Stimulated activated CD4-positive, alpha-beta T cell treated with anti-CD3 and anti-CD28 coated beads, Interleukin-12 subunit alpha, Interleukin-12 subunit beta, amount 100 ng/mL, for 24 hours (primary cell): Measurements from ENCODE around the gene RAF1.
"Not testable (repeated sequence)": the region's sequence is repeated elsewhere in the genome, so short reads cannot be mapped to it uniquely, and the experiment has no call there.

Experiments used
- DNase-seq, 2 experiments: peaks; one replicate each; pipeline ENCODE4 v3.0.0-alpha.2; 2020; ENCODE audit warnings: low read depth in 2 of 2

The RAF1 gene

DNA sequence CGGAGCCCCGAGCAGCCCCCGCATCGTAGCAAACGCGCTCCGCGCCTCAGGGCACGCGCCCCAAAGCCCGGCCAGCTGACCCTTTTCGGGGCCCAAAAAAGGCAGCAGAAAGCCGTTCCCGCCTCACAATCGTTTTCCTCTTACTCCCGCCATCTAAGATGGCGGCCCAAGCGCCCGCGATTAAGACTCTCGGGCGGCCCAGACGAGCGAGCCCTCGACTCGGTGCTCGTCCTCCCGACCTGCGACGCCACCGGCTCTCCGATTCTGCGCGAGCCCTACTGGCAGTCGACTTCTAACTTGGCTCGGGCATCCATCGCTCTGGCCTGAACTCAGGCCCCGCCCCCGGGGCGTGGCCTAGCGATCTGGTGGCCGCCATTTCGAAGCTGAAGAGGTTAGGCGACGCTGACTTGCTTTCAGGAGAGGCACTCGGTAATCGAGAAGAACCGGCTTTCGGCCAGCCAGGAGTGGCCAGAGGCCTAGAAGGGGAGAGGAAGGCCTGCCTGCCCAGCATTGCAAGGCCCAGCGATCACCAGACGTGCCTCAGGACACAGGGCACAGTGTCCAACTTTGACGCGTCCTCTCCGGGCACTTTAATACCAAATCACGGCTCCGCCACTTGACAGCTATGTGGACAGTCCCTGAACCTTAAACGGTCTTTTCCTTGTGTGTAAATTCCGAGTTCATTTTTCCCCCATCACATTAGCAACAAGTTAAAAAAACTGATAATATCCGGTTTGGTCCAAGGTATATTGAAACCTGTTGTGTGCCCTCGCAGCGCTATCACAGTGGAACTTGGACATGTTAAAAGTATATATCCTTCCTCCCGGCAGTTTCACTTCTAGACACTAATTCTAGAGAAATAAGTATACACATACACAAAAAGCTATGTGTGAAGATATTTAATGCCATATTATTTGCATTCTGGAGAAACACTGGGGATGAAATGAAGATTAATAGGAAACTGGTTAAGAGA, at the start of gene RAF1:
TSS of gene RAF1 (minus strand) at position 182 of the 973 bp plus-strand sequence. CDS start 45,396 bp downstream, outside the sequence.
- peak; percentile 95 for DNase-seq

DNA sequence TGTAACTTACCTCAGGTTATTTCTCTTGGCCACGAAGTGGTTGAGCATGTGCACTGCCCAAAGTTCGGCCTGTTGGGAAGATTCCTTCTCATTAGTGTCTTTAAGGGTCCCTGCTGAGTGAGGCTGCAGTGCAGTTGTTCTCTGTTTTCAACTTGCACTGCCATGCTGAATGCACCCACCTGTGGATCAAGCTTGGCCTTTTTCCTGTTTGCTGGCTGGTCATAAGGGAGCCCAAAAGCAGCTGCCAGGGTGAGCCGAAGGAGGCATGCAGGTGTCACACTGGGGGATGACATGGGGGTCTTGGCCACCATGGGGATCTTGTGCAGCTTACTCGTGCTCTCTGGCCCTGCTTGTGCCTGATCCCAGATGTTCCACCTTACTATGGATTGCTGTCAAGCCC, 46.1 kb upstream of the RAF1 start:
- DNase-seq, result no peak

DNA sequence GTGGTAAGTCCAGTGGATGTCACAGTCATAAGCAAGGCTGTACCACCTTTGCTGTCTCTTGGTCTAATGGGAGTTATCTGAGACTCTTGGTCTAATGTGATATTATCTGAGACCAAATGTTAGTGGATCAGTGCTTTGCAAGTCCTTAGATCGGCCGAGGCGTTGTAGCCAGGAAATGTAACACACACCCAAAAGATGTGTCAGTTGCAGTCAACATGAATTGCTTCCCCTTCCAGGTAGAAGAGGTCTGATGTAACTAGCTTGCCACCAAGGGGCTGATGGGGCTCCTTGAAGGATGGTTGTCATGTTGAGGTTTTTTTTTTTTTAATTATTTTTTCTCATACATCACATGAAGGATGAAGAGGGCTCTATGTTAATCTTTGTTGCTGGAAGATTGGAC, 45.4 kb upstream of the RAF1 start:
- no peak for DNase-seq

DNA sequence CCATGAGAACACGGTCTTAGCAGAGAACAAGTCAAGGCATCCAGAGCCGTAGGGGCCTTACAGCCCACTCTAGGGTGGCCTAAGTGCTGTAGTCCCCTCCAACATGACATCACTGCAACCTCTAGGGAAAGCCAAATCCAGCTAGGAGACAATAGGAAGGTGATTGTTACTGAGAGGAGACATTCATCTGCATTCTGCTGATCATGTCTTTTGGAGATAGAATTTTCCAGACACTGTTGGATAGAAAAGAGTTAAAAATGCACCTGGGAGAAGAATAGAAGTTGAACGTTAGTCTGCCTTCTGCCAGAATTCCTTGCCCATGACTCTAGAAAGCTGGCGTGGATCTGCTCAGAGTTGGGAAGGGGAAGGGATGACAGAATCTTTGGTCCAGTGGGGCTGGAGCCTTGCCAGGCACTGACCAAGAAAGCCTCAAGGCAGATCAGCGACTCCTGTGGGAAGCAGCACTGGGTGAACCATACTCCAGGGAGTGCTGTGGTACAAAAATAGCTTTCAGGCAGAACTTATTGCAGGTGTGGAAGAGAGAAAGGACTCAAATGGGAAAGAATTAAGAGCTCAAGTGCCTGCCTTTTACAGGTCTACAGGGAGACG, 44.8 kb upstream of the RAF1 start:
- DNase-seq, result no peak

DNA sequence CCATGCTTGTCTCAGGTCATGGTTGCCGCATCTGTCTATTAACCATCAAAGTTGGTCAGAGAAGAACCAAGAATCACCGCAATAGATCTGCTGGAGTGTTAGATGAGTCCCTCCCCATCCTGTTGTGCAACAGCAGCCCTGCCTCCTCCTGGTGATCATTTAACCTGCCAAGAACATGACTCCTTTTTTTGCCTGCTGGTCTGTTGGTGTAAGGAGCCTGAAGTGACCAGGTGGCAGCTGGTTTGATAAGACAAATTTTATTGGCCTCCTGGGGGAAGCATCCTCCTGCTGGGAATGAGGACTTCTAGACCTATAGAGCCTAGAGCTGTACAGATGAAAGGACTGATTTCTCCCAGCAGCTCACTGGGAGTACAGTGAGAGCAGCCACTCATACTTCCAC, 43.5 kb upstream of the RAF1 start:
- DNase-seq, result no peak

DNA sequence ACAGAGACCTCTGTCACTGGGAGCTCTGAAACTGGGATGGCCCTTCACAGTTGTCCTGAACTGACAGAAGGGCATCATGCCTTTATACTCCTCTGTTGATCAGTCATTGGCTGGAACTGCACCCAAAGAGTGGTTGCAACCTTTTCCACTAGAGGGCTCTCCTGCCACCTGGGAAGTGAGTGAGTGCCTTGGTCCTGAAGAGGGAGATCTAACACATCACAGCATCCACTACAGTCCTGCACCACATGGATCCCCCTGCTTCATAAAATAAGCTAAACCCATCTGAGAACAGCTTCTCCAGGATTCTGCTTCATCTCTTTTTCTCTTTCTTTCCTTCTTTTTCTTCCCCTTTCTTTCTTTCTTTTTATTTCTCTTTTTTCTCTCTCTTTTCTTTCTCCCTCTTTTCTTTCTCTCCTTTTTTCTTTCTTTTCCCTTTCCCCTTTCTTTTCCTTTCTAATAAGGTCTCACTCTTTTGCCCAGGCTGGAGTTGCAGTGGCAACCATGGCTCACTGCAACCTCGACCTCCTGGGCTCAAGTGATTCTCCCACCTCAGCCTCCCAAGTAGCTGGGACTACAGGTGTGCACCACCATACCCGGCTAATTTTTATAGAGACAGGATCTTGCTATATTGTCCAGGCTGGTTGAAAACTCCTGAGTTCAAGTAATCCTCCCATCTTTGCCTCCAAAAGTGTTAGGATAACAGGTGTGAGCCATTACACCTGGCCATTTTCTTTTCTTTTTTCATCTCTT, 42.8 kb upstream of the RAF1 start:
- DNase-seq, result peak; percentile 17 to 51

DNA sequence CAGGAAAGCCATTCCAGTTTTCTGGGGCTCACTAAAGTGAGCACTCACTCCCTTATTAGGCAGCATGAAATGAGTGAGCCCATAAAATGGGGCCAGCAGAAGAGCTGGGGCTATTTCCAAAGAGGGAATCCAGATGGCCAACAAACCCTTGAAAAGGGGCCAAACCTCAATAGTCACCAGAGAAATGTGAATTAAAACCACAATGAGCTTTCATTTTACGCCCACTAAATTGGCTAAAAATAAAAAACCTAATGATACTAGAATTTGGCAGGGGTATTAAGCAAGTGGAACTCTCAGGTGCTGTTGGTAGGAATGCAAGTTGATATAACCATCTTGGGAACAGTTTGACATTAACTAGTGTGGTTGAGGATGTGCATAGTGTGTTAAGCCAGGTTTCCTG, 42.1 kb upstream of the RAF1 start:
- DNase-seq, result no peak

DNA sequence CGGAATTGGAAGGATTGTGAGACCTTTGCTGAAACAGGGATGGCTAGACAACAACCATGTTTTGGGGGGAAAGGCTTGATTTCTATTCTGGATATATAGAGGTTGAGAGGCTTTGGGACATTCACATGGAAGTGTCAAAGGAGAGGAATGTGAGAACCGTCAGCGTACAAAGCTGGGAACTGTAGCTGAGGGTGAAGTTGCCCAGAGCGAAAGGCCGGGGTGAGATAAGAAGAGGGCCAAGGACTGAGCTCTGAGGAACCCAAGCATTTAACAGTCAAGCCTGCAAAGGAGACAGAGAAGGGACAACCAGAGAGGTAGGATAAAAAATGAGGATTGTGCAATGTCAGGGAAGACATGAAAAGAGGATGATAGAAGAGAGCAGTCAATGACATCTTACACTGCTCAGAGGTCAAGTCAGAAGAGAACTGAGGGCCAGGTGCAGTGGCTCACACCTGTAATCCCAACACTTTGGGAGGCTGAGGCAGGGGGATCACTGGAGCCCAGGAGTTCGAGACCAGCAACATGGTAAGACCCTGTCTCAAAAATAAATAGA, 41.5 kb upstream of the RAF1 start:
- no peak for DNase-seq

DNA sequence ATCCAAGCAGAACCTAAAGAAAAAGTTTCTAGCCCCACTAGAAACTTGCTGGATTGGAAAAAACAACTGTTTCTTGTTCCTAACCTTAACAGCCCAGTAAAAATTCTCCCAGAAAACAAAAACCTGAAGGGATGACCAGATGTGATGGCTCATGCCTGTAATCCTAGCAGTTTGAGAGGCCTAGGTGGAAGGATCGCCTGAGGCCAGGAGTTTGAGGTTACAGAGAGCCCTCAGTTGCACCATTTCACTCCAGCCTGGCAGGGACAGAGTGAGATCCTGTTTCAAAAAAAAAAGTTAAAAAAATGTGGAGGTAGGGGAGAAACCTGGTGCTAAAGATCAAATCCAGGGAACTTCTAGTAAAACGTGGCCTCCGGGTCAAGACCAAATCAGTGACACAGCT, 38.6 kb upstream of the RAF1 start:
- DNase-seq, result no peak

DNA sequence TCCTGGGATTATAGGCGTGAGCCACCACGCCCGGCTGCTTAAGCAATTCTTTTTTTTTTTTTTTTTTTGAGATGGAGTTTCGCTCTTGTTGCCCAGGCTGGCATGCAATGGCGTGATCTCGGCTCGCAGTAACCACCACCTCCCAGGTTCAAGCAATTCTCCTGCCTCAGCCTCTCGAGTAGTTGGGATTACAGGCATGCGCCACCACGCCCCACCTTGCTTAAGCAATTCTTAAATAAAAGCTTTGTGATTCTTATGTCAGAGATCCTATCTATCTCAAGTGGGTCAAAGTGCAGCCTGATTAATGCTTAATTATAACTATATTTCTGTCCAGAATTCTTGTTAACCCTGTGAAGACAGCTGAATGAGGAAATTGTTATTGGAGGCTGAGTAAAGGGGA, 37.7 kb upstream of the RAF1 start:
- not testable (repeated sequence) for DNase-seq

DNA sequence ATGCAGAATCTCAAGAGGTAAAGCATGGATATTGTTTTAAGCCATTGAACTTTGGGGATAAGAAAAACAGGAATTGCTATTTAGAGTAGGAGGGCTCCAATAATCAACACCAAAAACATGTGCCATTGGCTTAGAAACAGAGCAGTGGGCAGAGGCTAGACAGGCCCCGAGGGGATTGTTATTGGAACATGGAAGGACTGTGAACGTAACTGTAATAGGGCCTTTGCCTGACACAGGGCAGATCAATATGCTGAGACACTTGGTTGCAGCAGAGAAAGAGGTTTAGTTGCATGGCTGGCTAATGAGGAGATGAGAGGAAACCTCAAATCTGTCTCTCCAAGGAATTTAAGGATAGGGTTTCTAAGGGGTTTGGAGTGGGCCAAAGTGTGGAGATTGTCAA, 36.9 kb upstream of the RAF1 start:
- no peak for DNase-seq

DNA sequence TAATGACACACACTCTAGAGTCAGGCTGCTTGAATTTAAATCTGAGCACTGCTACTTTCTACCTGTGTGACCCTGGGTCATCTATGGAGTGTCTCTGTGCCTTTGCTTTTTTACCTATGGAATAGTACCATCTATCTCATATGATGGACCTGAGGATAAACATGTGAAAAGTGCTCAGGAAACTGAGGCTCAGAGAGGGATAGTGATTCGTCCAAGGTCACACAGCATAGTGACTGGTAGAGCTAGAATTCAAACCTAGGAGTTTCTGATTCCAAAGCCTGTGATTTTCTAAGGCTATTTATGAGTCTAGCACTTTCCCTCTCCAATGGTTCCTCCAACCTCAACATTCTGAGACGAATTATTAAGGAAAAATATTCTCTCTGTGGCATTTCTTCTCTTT, 32.0 kb upstream of the RAF1 start:
- DNase-seq, result no peak

DNA sequence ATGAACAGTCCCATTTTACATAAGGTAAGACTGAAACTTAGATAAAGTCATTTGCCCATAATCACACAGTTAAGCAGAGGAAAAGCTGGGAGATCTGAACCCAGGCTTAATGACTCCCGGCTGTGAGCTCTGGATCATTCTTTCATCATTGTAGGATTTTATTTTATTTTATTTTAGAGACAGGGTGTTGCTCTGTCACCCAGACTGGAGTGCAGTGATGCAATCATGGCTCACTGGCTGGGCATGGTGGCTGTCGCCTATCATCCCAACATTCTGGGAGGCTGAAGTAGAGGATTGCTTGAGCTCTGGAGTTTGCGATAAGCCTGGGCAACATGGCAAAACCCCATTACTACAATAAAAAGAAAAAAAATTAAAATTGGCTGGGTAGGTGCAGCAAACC, 31.2 kb upstream of the RAF1 start:
- DNase-seq, result no peak

DNA sequence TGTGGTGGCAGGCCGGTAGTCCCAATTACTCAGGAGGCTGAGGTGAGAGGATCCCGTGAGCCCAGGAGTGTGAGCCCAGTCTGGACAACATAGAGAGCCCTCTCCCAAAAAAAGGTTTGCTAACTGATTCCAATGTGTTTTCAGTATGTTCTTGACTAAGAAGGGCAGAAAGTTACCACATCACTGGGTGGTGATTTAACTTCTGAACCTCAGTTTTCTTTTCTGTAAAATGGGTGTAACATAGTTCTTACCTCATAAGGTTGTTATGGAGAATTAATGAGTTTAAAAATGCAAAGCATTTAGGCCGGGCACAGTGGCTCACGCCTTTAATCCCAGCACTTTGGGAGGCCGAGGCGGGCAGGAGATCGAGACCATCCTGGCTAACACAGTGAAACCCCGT, 28.5 kb upstream of the RAF1 start:
- DNase-seq, result no peak

DNA sequence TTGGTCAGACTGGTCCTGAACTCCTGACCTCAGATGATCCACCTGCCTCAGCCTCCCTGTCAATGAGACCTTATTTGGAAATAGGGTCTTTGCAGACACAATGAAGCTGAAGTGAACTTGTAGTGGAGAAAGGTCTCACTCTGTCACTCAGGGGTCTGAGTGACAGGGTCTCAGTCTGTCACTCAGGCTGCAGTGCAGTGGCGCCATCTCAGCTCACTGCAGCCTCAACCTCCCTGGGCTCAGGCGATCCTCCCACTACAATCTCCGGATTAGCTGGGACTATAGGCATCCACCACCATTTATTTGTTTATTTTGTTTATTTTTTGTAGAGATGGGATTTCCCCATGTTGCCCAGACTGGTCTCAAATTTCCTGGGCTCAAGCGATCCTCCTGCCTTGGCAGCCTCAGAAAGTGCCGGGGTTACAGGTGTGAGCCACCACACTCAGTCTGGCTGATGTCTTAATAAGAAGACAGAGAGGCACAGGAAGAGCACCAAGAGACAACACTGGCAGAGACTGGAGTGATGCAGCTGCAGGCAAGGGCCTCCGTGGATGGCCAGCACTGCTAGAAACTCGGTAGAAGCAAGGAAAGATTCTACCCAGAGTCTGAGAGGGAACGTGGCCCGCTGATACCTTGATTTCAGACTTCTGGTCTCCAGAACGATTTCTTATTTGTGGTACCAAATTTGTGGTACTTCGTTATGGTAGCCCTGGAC, 26.2 kb upstream of the RAF1 start:
- DNase-seq, result no peak

DNA sequence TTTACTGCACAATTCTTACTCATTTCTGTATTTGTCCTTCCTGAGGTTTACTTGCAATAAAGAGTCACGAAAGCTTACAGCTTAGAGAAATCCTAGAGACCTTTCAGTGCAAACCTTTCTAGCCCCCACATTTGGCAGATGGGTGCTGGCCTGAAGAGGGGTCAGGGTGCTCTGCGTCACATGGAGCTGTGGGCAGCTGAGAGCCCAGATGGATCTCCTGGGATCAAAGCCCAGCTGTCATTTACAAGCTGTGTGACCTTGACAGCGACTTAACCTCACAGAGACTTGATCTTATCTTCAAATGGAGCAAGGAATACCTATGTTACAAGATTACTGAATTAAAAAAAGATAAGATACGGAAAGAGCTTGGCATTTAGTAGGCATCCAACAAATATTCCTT, 24.0 kb upstream of the RAF1 start:
- no peak for DNase-seq

DNA sequence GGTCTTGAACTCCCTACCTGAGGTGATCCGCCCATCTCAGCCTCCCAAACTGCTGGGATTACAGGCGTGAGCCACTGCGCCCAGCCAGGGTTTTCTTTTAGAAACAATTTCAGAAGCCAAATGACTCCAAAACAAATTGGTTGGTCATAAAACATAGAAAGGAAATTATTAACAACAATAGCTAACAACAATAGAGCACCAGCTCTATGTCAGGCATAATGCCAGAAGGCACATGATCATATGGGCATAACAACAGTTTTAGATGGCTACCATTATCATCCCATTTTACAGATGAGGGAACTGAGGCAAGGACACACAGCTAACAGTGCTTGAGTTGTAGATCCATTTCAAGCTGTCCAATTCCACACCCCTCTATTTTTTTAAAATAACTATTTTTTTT, 22.2 kb upstream of the RAF1 start:
- no peak for DNase-seq

DNA sequence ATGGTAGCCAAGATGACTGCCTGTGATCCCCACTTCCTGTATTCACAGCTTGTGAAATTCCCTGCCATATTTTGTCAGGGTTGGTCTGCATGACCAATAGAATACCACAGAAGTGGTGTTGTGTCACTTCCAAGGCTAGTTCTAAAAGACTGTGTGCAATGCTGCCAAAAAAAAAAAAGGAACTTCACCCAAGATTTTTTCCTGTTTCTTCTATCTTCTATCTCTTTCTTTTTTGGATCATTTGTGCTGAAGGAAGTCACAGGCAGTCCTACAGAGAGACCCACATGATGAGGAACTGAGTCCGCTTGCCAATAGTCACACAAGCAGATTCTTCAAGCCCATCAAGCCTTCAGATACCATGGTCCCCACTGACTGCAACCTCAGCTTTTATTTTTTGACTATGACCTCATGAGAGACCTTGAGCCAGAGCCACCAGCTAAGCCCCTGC, 18.1 kb upstream of the RAF1 start:
- no peak for DNase-seq

DNA sequence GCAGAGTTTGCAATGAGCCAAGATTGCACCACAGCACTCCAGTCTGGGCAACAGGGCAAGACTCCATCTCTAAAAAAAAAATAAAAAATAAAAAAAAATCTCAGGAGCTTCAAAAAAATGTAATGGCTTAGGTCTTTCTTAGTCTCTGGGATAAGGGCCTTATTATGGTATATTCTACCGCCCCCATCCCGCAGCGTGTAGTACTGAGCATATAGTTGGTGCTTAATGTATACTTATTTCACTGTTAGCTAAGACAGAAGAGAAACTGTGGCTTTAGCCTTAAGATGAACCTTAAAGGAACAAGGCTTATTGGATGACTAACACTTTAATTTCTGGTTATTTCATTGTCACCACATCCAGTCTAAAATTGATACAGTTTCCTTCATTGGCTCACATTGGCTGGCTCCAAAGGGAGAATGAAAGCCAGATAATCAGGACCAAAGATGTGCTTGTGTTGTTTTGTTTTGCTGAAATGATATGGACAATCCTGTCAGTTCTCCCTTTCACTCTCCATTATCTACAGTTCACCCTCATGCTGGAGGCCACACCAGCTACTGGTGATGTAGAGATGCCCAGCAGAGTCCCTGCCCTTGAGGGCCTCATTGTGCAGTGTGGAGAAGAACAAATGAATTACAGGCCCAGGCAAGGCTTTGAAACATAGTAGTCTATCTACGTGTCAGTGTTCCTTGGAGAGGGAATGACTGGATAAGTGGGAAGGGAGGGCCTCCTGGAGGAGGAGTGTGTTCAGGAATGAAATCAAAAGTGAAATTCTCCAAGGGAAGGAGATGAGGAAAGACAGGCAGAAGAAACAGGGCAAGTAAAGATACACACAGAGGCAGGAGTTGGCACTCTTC, 17.4 kb upstream of the RAF1 start:
- DNase-seq, result no peak

DNA sequence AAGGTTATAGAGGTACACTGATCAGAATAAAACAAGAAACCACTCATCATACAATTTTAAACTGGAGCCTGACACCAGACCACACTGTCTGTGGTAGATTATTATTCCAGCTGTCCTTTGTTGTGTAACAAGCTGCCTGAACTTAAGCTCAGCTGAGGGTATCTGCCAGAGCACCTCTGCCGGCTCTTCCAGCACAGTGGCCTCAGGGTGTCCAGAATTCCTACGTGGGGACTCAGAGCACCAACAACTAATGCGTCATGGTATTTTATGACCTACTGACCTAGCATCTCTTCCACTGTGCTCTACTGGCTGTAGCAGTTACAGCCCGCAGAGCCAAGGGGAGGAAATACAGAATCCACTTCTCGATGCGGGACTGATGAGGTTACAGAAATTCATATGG, 15.6 kb upstream of the RAF1 start:
- DNase-seq, result no peak

DNA sequence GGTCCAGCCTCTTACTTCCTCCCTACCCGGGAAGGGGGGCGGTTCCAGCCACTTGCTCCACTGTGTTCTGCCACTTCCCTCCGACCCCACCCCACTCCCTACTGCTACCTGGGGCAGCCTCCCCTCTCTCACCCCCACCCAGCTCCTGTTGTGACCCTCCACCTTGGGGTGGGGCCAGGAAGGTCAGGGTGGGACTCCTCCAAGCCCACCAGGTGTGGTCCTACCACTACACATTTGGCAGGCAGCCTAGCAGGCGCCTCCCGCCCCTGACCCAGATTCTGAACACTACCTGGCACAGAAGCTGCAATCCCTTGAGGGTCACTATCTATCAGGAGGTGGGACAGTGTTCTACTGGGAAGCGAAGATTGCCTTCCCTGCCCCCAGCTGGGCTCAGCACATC, 13.7 kb upstream of the RAF1 start:
- no peak for DNase-seq
